ENCODE measurements around the gene EOLA1. TPM values are rescaled to one million over a fixed set of nuclear protein-coding genes. Genes with fewer than 3 reads are reported as not detected.
A peak's percentile ranks its signal among the peaks of the same experiment; 100 is the strongest.
"Not testable (repeated sequence)": the region's sequence is repeated elsewhere in the genome, so short reads cannot be mapped to it uniquely, and the experiment has no call there.

The EOLA1 gene
- total and polyA plus RNA-seq, 8 donors, result 16.0 to 25.0 (median 18.7) TPM

DNA sequence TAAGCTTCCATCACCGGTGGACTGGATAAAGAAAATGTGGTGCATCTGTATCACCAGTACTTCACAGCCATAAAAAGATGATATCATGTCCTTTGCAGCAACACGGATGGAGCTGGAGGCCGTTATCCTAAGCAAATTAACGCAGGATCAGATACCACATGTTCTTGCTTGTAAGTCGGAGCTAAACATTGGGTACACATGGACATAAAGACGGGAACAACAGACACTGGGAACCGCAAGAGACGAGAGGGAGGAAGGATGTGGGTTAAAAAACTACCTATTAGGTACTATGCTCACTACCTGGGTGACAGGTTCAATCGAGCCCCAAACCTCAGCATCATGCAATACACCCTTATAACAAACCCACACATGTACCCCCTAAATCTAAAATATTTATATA lies 19.4 kb upstream of the EOLA1 start:
- ATAC-seq (no peak), DNase-seq (no peak)
- intact Hi-C loops (cut with DNase I), result no loop called here
- H3K27ac ChIP-seq, result no peak overlapping the region
- no peaks in the 10 kb centered on the region for H3K36me3 ChIP-seq
- peaks cover 0 to 5% of the 10 kb centered on the region in 2 donors for H3K27me3 ChIP-seq
- no peaks in the 10 kb centered on the region for H3K9me3 ChIP-seq
- H3K4me1 ChIP-seq, result no peaks in the 10 kb centered on the region
- no peak for TF ChIP-seq CTCF (IDR thresholded peaks at IDR 0.05)
- no peak overlapping the region for H3K4me3 ChIP-seq

DNA sequence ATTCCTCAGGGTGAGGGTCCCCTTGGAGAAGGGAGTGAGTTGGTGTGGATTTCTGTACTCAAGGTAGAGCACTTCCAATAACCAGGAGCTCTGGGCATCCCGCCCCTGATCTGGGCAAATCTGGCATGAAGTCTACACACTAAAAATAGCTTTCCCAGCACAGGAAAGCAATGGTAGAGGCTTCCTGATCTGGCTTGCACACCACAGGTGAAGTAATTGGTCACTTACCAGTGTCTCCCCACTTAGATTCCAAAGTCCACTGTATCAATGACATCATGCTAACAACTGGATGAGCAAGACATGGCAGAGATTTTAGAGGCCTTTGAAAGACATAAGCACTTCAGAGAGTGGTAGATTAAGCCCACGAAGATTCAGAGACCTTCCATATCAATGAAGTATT lies 17.9 kb upstream of the EOLA1 start:
- H3K4me1 ChIP-seq, result no peaks in the 10 kb centered on the region
- peaks cover 0 to 5% of the 10 kb centered on the region in 2 donors for H3K27me3 ChIP-seq
- H3K36me3 ChIP-seq, result no peaks in the 10 kb centered on the region
- H3K9me3 ChIP-seq, result no peaks in the 10 kb centered on the region
- H3K4me3 ChIP-seq, result no peak overlapping the region
- ATAC-seq (no peak), DNase-seq (no peak)
- intact Hi-C loops (cut with DNase I), result no loop called here
- TF ChIP-seq CTCF (IDR thresholded peaks at IDR 0.05), result no peak
- no peak overlapping the region for H3K27ac ChIP-seq

DNA sequence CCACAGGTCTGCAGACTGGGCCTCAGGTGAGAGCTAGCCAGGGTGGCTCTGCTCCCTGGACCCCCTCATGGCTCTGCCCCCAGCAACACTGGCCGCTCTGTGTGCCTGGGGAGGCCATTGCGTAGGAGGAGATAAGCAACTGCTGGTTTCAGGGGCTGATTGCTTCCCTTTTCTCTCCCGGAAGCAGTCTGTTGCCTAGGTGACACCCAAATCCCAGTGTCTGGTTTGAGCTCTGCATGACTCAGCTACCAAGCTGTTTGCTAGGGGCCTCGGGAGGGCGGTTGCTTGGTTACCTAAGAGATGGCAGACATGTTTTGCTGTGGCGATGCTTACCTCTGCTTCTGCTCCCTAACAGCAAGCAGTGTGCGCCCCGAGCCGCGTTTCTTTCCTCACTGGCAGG lies 15.4 kb upstream of the EOLA1 start:
- ATAC-seq (peak; percentile 85), DNase-seq (peak in 3 of 4 donors; percentile 33 to 60 (median 55))
- H3K27me3 ChIP-seq; H3K36me3 ChIP-seq; intact Hi-C loops (cut with DNase I); H3K4me1 ChIP-seq; H3K4me3 ChIP-seq; H3K9me3 ChIP-seq: not testable (repeated sequence)
- H3K27ac ChIP-seq, result peak overlapping the region in 1 of 2 donors; percentile 77

DNA sequence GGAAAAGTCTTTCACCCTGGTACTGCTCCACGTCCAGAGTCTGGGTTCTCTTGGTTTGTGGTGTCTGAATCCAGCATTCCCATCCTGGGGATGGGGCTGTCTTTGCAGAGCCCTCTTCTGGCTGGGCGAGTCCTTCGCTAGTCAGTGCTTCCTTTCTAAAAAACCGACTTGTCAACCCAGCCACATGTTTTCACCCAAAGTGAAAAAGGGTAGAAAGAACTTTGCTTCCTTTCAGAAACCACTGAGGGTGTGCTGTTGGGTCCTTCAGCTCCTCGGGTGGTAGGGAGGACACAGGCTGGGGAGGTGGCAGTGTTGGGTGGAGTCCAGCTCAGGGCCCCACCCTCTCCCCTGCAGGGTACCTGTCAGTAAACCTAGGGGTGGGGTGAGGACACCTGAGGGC lies 14.9 kb upstream of the EOLA1 start:
- peak; percentile 24 for ATAC-seq
- DNase-seq; H3K36me3 ChIP-seq; H3K9me3 ChIP-seq; H3K4me3 ChIP-seq; intact Hi-C loops (cut with DNase I); H3K4me1 ChIP-seq; H3K27me3 ChIP-seq: not testable (repeated sequence)
- peak overlapping the region in 1 of 2 donors; percentile 77 for H3K27ac ChIP-seq

GRCh38 chrX:149526318-149527033 lies 14.3 kb upstream of the EOLA1 start:
- H3K4me1 ChIP-seq; H3K4me3 ChIP-seq; H3K36me3 ChIP-seq; intact Hi-C loops (cut with DNase I); H3K27me3 ChIP-seq; ATAC-seq; H3K9me3 ChIP-seq; DNase-seq: not testable (repeated sequence)
- H3K27ac ChIP-seq, result peak overlapping the region in 1 of 2 donors; percentile 77

DNA sequence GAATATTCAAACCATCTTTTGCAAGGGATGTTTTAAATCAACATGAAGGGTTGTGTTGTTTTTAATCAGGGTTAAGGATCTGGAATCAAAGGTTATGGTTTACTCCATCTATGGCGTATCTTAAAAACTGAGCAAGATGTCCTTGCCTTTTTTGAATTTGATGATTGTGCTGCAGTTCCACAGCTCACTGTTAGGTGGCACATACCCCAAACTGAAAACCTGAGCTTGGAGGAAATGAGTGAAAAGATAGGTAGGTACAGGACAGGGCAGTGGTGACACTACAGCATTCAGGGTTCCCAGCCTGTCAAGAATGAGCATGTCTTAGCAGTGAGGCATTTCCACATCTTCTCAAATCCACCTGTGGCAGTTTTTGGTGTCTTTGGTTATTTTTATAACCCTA lies 13.1 kb upstream of the EOLA1 start:
- intact Hi-C loops (cut with DNase I), result no loop called here
- no peak overlapping the region for H3K4me3 ChIP-seq
- no peaks in the 10 kb centered on the region for H3K36me3 ChIP-seq
- H3K27me3 ChIP-seq, result no peaks in the 10 kb centered on the region
- no peaks in the 10 kb centered on the region for H3K9me3 ChIP-seq
- no peak overlapping the region for H3K27ac ChIP-seq
- TF ChIP-seq CTCF (IDR thresholded peaks at IDR 0.05), result peak; percentile 24 to 33
- peak; percentile 49 for ATAC-seq
- no peak for DNase-seq
- no peaks in the 10 kb centered on the region for H3K4me1 ChIP-seq

DNA sequence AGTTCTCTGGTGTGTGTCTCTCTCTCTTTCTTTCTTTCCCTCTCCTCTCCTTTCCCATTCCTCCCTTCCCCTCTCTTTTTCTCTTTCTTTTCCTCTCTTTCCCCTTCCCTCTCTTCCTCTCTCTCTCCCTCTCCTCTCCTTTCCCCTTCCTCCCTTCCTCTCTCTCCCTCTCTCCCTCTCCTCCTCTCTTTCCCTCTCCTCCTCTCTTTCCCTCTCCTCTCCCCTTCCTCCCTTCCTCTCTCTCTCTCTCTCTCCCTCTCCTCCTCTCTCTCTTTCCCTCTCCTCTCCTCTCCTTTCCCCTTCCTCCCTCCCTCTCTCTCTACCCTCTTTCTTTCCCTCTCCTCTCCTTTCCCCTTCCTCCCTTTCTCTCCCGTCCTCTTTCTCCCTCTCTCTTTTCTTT lies 12.4 kb upstream of the EOLA1 start:
- intact Hi-C loops (cut with DNase I), result no loop called here
- Histone ChIP-seq H3K27ac (no peak overlapping the region), H3K36me3 (no peaks in the 10 kb centered on the region), H3K4me3 (no peak overlapping the region), H3K27me3 (no peaks in the 10 kb centered on the region), H3K9me3 (no peaks in the 10 kb centered on the region), H3K4me1 (no peaks in the 10 kb centered on the region)
- ATAC-seq (no peak), DNase-seq (no peak)
- TF ChIP-seq CTCF (IDR thresholded peaks at IDR 0.05), result no peak
